Prostate gland (tissue), 2 donors: ENCODE measurements around the gene CHST13. TPM values are rescaled to one million over a fixed set of nuclear protein-coding genes. Genes with fewer than 3 reads are reported as not detected.

Experiments used
- DNase-seq: peaks from one replicate; pipeline ENCODE4 v3.0.0-alpha.2; 2019; ENCODE audit warnings: low spot score
- H3K27ac ChIP-seq, 2 donors: fragments of 200-600 bp; sonication (generic); 2 replicates each; pipeline ENCODE4 v1.5.1; 2017 to 2019
- H3K27me3 ChIP-seq: fragments of 200-600 bp; sonication (generic); replicated peaks from 2 replicates; pipeline ENCODE4 v1.5.1; 2019; ENCODE audit not compliant: insufficient read depth
- H3K36me3 ChIP-seq, 2 donors: fragments of 200-600 bp; sonication (generic); 1 replicate in 1 of 2; 2 replicates in 1 of 2; pipeline versions ENCODE4 v1.5.1 to v1.8.1; 2017 to 2019
- H3K4me1 ChIP-seq: fragments of 200-600 bp; sonication (generic); replicated peaks from 2 replicates; pipeline ENCODE4 v1.5.1; 2019
- H3K4me3 ChIP-seq, 2 donors: fragments of 200-600 bp; sonication (generic); 2 replicates each; pipeline ENCODE4 v1.5.1; 2017 to 2019
- H3K9me3 ChIP-seq: fragments of 200-600 bp; sonication (generic); 2 replicates; pipeline ENCODE4 v1.5.1; 2017
- CTCF ChIP-seq, 4 experiments: fragments of 200-600 bp in 2 of 4; fragments of 450-650 bp in 2 of 4; sonication (generic) in 2 of 4; IDR thresholded peaks; 1 replicate in 3 of 4; 2 replicates in 1 of 4; pipeline ENCODE4 v1.5.1; 2016 to 2019; ENCODE audit warnings: antibody characterized with exemption in 4 of 4, mild to moderate bottlenecking in 2 of 4, moderate library complexity in 2 of 4
- POLR2A ChIP-seq: fragments of 450-650 bp; IDR thresholded peaks from one replicate; pipeline ENCODE4 v1.6.1; 2016; ENCODE audit warnings: antibody characterized with exemption, mild to moderate bottlenecking
- POLR2AphosphoS5 ChIP-seq: sonication (generic); formaldehyde crosslinking; IDR thresholded peaks from one replicate; pipeline ENCODE4 v1.6.1; 2017; ENCODE audit warnings: antibody characterized with exemption
- WGBS: methylation state at CpG from one replicate; pipeline ENCODE4 v1.1.5; 2018; 5-methylcytosine and 5-hydroxymethylcytosine counted together
- intact Hi-C: fragments of 100-400 bp; cut with DNase I; formaldehyde crosslinking; loops from one replicate; pipeline ENCODE4 v1.14.2; 2022
- total RNA-seq, 2 donors: library from RNA; depleted of rRNA; stranded (reverse); fragments of >200 nt; gene quantifications; one replicate each; pipeline ENCODE4 v1.1.0, GENCODE V29; 2016

CHST13 gene
- total RNA-seq, 2 donors from 2014 or later = 6.9 TPM; not detected in 1

- DNase-seq = peak; percentile 2
- Histone ChIP-seq H3K27ac (no peak overlapping the region), H3K4me1 (no peaks in the 10 kb centered on the region), H3K9me3 (no peaks in the 10 kb centered on the region), H3K36me3 (no peaks in the 10 kb centered on the region), H3K27me3 (no peaks in the 10 kb centered on the region), H3K4me3 (no peak overlapping the region)
- intact Hi-C loops = no loop called here
- 84% methylated on average over 8 of the region's 8 CpGs for WGBS
- TF ChIP-seq CTCF (IDR thresholded peaks at IDR 0.05) (no peak), POLR2A (no peak), POLR2AphosphoS5 (no peak)
Observed at GRCh38 chr3:126556637-126557414, 32.9 kb downstream of the CHST13 start.

- WGBS = 93% methylated on average over 11 of the region's 11 CpGs
- intact Hi-C loops = no loop called here
- DNase-seq = no peak
Observed at GRCh38 chr3:126557415-126557745, 33.4 kb downstream of the CHST13 start.

GRCh38 chr3:126557761-126558160 lies 33.8 kb downstream of the CHST13 start:
- H3K9me3 ChIP-seq = no peaks in the 10 kb centered on the region
- no peak for TF ChIP-seq POLR2A
- DNase-seq = no peak
- H3K36me3 ChIP-seq = no peaks in the 10 kb centered on the region
- H3K27me3 ChIP-seq = no peaks in the 10 kb centered on the region
- H3K4me3 ChIP-seq = no peak overlapping the region
- no peaks in the 10 kb centered on the region for H3K4me1 ChIP-seq
- 78% methylated on average over 5 of the region's 6 CpGs for WGBS
- intact Hi-C loops = no loop called here
- H3K27ac ChIP-seq = no peak overlapping the region

More at GRCh38 chr3:126557415-126557745, 33.4 kb downstream of the CHST13 start:
- TF ChIP-seq CTCF (IDR thresholded peaks at IDR 0.05) (no peak), POLR2A (no peak), POLR2AphosphoS5 (no peak)
- no peaks in the 10 kb centered on the region for H3K9me3 ChIP-seq
- H3K27me3 ChIP-seq = no peaks in the 10 kb centered on the region
- no peaks in the 10 kb centered on the region for H3K36me3 ChIP-seq
- H3K4me1 ChIP-seq = no peaks in the 10 kb centered on the region
- H3K27ac ChIP-seq = no peak overlapping the region
- no peak overlapping the region for H3K4me3 ChIP-seq

- Histone ChIP-seq H3K4me1 (no peaks in the 10 kb centered on the region), H3K27me3 (no peaks in the 10 kb centered on the region), H3K9me3 (no peaks in the 10 kb centered on the region), H3K27ac (no peak within 1 kb of the TSS), H3K4me3 (no peak within 1 kb of the TSS), H3K36me3 (no peaks in the 10 kb centered on the region)
- no peak for DNase-seq
- WGBS = 79% methylated on average over 9 of the region's 9 CpGs
- intact Hi-C loops = no loop called here
- no peak for TF ChIP-seq POLR2A
- TF ChIP-seq CTCF (IDR thresholded peaks at IDR 0.05) = no peak
- TF ChIP-seq POLR2AphosphoS5 = no peak
Observed at GRCh38 chr3:126558336-126559071, 34.5 kb downstream of the CHST13 start, which contains the start of gene C3orf22. C3orf22 (minus strand) TSS chr3:126558932; CDS start chr3:126553390, 5,542 bp downstream.

- Histone ChIP-seq H3K27me3 (no peaks in the 10 kb centered on the region), H3K9me3 (no peaks in the 10 kb centered on the region), H3K36me3 (no peaks in the 10 kb centered on the region), H3K4me3 (no peak overlapping the region), H3K4me1 (no peaks in the 10 kb centered on the region), H3K27ac (no peak overlapping the region)
- intact Hi-C loops = no loop called here
- 93% methylated on average over 2 of the region's 2 CpGs for WGBS
- no peak for DNase-seq
- no peak for TF ChIP-seq POLR2A
- no peak for TF ChIP-seq CTCF (IDR thresholded peaks at IDR 0.05)
- TF ChIP-seq POLR2AphosphoS5 = no peak
Observed at GRCh38 chr3:126562737-126563276, 38.9 kb downstream of the CHST13 start.
